Measurements from ENCODE around the gene KLHL12. TPM values are rescaled to one million over a fixed set of nuclear protein-coding genes. Genes with fewer than 3 reads are reported as not detected.

The KLHL12 gene
- total RNA-seq, 1 experiment from 2014 or later, result 20.0 TPM

Other genes starting within 250 kb of the KLHL12 start
- 0.03 TPM in 1 of 2 replicates, not detected in the other for gene SYT2, start 216.8 kb downstream of the KLHL12 start, total RNA-seq (2014; rRNA removed; shearing (Covaris generic); ENCODE audit: low replicate concordance)
- gene KDM5B, start 118.8 kb downstream of the KLHL12 start, total RNA-seq (2014; rRNA removed; shearing (Covaris generic); ENCODE audit: low replicate concordance), result 33.6 and 40.5 TPM in 2 replicates
- not detected in 2 replicates for gene PCAT6, start 116.3 kb downstream of the KLHL12 start, total RNA-seq (2014; rRNA removed; shearing (Covaris generic); ENCODE audit: low replicate concordance)
- gene RABIF, start 38.1 kb downstream of the KLHL12 start, total RNA-seq (2014; rRNA removed; shearing (Covaris generic); ENCODE audit: low replicate concordance), result 7.0 and 13.1 TPM in 2 replicates
- gene ADIPOR1, start 31.1 kb upstream of the KLHL12 start, total RNA-seq (2014; rRNA removed; shearing (Covaris generic); ENCODE audit: low replicate concordance), result 105 and 108 TPM in 2 replicates
- 25.9 and 27.4 TPM in 2 replicates for gene CYB5R1, start 40.0 kb upstream of the KLHL12 start, total RNA-seq (2014; rRNA removed; shearing (Covaris generic); ENCODE audit: low replicate concordance)
- 123 and 153 TPM in 2 replicates for gene TMEM183A, start 80.1 kb upstream of the KLHL12 start, total RNA-seq (2014; rRNA removed; shearing (Covaris generic); ENCODE audit: low replicate concordance)
- 0.39 and 1.2 TPM in 2 replicates for gene PPFIA4, start 99.3 kb upstream of the KLHL12 start, total RNA-seq (2014; rRNA removed; shearing (Covaris generic); ENCODE audit: low replicate concordance)
- gene MYOG, start 158.8 kb upstream of the KLHL12 start, total RNA-seq (2014; rRNA removed; shearing (Covaris generic); ENCODE audit: low replicate concordance), result not detected in 2 replicates
- gene ADORA1, start 200.5 kb upstream of the KLHL12 start, total RNA-seq (2014; rRNA removed; shearing (Covaris generic); ENCODE audit: low replicate concordance), result 0.94 and 1.5 TPM in 2 replicates
- gene MYBPH, start 248.6 kb upstream of the KLHL12 start, total RNA-seq (2014; rRNA removed; shearing (Covaris generic); ENCODE audit: low replicate concordance), result not detected in 2 replicates